GM18861 (cell line): ENCODE results near the gene ERMP1.
A peak's percentile ranks its signal among the peaks of the same experiment; 100 is the strongest.
"Not testable (repeated sequence)": the region's sequence is repeated elsewhere in the genome, so short reads cannot be mapped to it uniquely, and the experiment has no call there.

Source experiments
- ATAC-seq: cut with Tn5 transposase; IDR thresholded peaks from one replicate; pipeline ENCODE4 v1.9.1; 2021; ENCODE audit not compliant: unreplicated experiment

Gene ERMP1

GRCh38 chr9:5783982-5784381 is 48.9 kb downstream of the ERMP1 start:
- ATAC-seq, result no peak

GRCh38 chr9:5783420-5783819 is 49.5 kb downstream of the ERMP1 start:
- ATAC-seq, result not testable (repeated sequence)

GRCh38 chr9:5779705-5780218 is 53.2 kb downstream of the ERMP1 start:
- not testable (repeated sequence) for ATAC-seq

GRCh38 chr9:5778805-5779204 is 54.1 kb downstream of the ERMP1 start:
- ATAC-seq, result no peak

- ATAC-seq, result no peak
Measured at GRCh38 chr9:5773324-5773999, 59.5 kb downstream of the ERMP1 start.

- no peak for ATAC-seq
Measured at GRCh38 chr9:5767968-5768932, 64.7 kb downstream of the ERMP1 start.

GRCh38 chr9:5764130-5764868 is 68.6 kb downstream of the ERMP1 start:
- peak; percentile 79 for ATAC-seq

- ATAC-seq, result no peak
Measured at GRCh38 chr9:5762421-5762820, 70.5 kb downstream of the ERMP1 start.

- ATAC-seq, result no peak
Measured at GRCh38 chr9:5760338-5760737, 72.6 kb downstream of the ERMP1 start.

- ATAC-seq, result no peak
Measured at GRCh38 chr9:5756633-5757032, 76.3 kb downstream of the ERMP1 start.

GRCh38 chr9:5750569-5750968 is 82.3 kb downstream of the ERMP1 start:
- ATAC-seq, result no peak

- no peak for ATAC-seq
Measured at GRCh38 chr9:5749306-5749705, 83.6 kb downstream of the ERMP1 start.

GRCh38 chr9:5748438-5748837 is 84.5 kb downstream of the ERMP1 start:
- ATAC-seq, result no peak

- ATAC-seq, result no peak
Measured at GRCh38 chr9:5743109-5743508, 89.8 kb downstream of the ERMP1 start.

GRCh38 chr9:5736563-5737346 is 96.2 kb downstream of the ERMP1 start:
- ATAC-seq, result no peak

- no peak for ATAC-seq
Measured at GRCh38 chr9:5735072-5735471, 97.8 kb downstream of the ERMP1 start.
